ENCODE results near the gene ARHGEF7. TPM values are rescaled to one million over a fixed set of nuclear protein-coding genes. Genes with fewer than 3 reads are reported as not detected.

ARHGEF7 gene
- total RNA-seq, 1 donor from 2014 or later = 227 TPM

DNA sequence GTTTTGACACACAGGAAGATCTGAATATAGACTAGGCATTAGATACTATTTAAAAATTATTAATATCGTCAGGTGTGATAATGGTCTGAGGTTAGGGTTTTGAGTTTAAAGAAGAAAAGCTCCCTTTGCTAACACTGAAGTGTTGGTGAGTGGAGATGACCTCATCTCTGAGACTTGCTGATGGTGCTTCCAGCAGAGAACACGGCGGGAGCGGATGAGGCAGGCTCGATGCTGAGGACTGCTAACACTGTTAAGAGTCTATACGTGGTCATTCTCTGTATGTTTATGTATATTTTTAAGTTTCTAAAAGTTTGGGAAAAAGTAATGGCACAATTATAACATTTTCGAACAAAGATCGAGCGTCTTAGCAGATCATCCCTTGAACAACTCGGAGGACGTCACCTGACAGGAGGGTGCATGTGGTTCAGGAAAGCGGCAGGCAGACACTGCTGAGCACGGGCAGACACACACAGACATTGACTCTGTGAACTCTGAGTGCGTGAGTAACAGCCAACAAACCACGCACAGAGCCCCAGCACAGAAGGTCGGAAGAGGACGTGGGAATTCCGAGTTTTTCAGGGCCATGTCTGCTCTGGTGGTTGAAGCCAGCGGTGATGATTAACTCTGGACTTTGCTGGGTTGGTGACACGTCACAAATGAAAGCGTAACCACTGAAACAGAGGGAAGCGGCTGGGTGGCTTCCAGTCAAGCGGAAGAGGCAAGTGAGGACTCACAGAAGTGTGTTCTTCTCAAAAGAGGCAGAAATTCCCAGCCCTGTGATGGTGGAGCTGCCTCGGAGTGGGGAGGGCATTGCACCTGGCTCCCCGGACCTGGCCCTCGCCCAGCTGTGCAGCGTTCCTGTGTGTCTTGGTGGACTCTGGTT lies 113.4 kb downstream of the ARHGEF7 start:
- no peak overlapping the region for H3K27ac Mint-ChIP-seq (ENCODE audit: unreplicated experiment)

DNA sequence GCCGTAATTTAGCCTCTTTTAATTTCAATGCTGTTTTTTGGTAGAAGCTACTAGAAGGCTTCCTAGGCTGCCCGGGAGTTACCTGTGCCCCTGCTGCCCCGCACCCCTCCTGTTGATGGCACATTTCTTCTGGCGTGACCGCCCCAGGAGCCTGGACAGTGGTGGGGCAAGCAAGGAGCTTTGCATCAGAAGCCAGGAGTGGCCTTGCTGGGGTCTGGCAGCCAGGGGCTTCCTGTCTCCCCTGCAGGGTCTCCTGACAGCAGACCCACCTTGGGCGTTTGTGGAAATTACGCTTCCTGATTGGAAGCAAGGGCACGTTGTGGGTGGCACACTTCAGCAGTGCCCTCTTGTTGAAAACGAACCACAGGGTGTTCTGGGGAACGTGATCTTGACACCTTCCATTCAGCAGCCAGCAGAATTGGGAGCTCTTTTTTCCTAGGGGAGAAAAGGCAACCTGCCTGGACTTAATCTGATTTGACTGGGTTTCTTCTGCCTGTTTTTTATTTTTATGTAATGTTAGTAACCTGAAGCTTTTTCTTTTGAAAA lies 115.3 kb downstream of the ARHGEF7 start:
- H3K4me3 Mint-ChIP-seq (ENCODE audit: unreplicated experiment) = no peak overlapping the region
- H3K36me3 Mint-ChIP-seq (ENCODE audit: unreplicated experiment) = peaks cover 11% of the 10 kb centered on the region
- H3K27ac Mint-ChIP-seq (ENCODE audit: unreplicated experiment) = no peak overlapping the region
- H3K4me1 Mint-ChIP-seq (ENCODE audit: low read depth, unreplicated experiment) = peaks cover 47% of the 10 kb centered on the region
- TF ChIP-seq, protein P1, sequence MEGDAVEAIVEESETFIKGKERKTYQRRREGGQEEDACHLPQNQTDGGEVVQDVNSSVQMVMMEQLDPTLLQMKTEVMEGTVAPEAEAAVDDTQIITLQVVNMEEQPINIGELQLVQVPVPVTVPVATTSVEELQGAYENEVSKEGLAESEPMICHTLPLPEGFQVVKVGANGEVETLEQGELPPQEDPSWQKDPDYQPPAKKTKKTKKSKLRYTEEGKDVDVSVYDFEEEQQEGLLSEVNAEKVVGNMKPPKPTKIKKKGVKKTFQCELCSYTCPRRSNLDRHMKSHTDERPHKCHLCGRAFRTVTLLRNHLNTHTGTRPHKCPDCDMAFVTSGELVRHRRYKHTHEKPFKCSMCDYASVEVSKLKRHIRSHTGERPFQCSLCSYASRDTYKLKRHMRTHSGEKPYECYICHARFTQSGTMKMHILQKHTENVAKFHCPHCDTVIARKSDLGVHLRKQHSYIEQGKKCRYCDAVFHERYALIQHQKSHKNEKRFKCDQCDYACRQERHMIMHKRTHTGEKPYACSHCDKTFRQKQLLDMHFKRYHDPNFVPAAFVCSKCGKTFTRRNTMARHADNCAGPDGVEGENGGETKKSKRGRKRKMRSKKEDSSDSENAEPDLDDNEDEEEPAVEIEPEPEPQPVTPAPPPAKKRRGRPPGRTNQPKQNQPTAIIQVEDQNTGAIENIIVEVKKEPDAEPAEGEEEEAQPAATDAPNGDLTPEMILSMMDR (IDR thresholded peaks at IDR 0.05; ENCODE audit: partially characterized antibody, unreplicated experiment) = no peak
- no peak for DNase-seq
- peaks cover 4% of the 10 kb centered on the region for H3K27me3 Mint-ChIP-seq (ENCODE audit: unreplicated experiment)
- H3K9me3 Mint-ChIP-seq (ENCODE audit: unreplicated experiment) = peaks cover 15% of the 10 kb centered on the region

More for the DNA sequence above, 113.4 kb downstream of the ARHGEF7 start:
- Mint-ChIP-seq H3K9me3 (ENCODE audit: unreplicated experiment) (peaks cover 12% of the 10 kb centered on the region), H3K4me1 (ENCODE audit: low read depth, unreplicated experiment) (peaks cover 53% of the 10 kb centered on the region), H3K36me3 (ENCODE audit: unreplicated experiment) (peaks cover 6% of the 10 kb centered on the region), H3K4me3 (ENCODE audit: unreplicated experiment) (no peak overlapping the region), H3K27me3 (ENCODE audit: unreplicated experiment) (peaks cover 4% of the 10 kb centered on the region)
- no peak for DNase-seq
- TF ChIP-seq, protein P1 (IDR thresholded peaks at IDR 0.05; ENCODE audit: partially characterized antibody, unreplicated experiment) = no peak

GRCh38 chr13:111232191-111232590 lies 117.1 kb downstream of the ARHGEF7 start:
- H3K27me3 Mint-ChIP-seq (ENCODE audit: unreplicated experiment) = peaks cover 2% of the 10 kb centered on the region
- H3K27ac Mint-ChIP-seq (ENCODE audit: unreplicated experiment) = no peak overlapping the region
- no peak for DNase-seq
- peaks cover 9% of the 10 kb centered on the region for H3K9me3 Mint-ChIP-seq (ENCODE audit: unreplicated experiment)
- H3K36me3 Mint-ChIP-seq (ENCODE audit: unreplicated experiment) = peaks cover 11% of the 10 kb centered on the region
- H3K4me3 Mint-ChIP-seq (ENCODE audit: unreplicated experiment) = no peak overlapping the region
- peaks cover 37% of the 10 kb centered on the region for H3K4me1 Mint-ChIP-seq (ENCODE audit: low read depth, unreplicated experiment)
- TF ChIP-seq, protein P1 (IDR thresholded peaks at IDR 0.05; ENCODE audit: partially characterized antibody, unreplicated experiment) = no peak

DNA sequence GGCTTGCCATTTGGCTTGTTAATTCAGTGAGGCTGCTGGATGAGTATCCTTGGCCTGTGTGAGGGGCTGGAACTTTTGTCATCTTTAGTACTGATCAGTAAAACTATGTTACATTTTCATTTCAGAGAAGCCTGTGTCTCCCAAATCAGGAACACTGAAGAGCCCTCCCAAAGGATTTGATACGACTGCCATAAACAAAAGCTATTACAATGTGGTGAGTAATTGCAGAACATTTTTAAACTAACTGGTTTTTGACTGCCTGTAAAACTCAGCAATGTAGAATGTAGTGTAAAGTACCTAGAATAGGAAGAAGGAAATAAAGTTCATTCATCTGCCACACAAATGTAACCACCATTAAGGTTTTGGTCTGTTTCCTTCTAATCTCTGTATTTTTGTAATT lies 118.0 kb downstream of the ARHGEF7 start:
- DNase-seq = no peak
- H3K27ac Mint-ChIP-seq (ENCODE audit: unreplicated experiment) = no peak overlapping the region
- no peak overlapping the region for H3K4me3 Mint-ChIP-seq (ENCODE audit: unreplicated experiment)
- peaks cover 37% of the 10 kb centered on the region for H3K4me1 Mint-ChIP-seq (ENCODE audit: low read depth, unreplicated experiment)
- H3K27me3 Mint-ChIP-seq (ENCODE audit: unreplicated experiment) = peaks cover 4% of the 10 kb centered on the region
- H3K36me3 Mint-ChIP-seq (ENCODE audit: unreplicated experiment) = peaks cover 11% of the 10 kb centered on the region
- peaks cover 9% of the 10 kb centered on the region for H3K9me3 Mint-ChIP-seq (ENCODE audit: unreplicated experiment)
- TF ChIP-seq, protein P1 (IDR thresholded peaks at IDR 0.05; ENCODE audit: partially characterized antibody, unreplicated experiment) = no peak
